ENCODE results near the gene SNIP1. TPM values are rescaled to one million over a fixed set of nuclear protein-coding genes. Genes with fewer than 3 reads are reported as not detected.

The SNIP1 gene
- total RNA-seq, 1 experiment from 2014 or later: 15.1 TPM

DNA sequence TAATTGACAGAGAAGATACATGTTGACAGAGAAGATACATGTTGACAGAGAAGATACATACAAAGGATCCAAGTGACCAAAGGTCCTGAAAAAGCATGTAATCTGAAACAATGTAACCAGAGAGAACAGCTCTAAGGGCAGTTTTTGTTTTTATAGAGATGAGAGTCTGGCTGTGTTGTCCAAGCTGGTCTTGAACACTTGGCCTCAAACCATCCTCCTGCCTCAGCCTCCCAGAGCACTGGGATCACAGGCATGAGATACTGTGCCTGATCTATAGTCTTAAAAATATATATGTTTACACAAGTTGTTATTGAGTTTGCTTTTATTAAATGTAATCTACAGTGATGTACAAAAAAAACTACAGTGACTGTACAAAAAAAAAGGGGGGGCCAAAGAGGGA is 52.0 kb downstream of the SNIP1 start:
- Histone ChIP-seq H3K23me2 (ENCODE audit: insufficient read length, low read depth, low read length, poor library complexity, severe bottlenecking) (no peaks in the 10 kb centered on the region), H4K5ac (ENCODE audit: insufficient read length, low read depth, low read length) (no peak overlapping the region), H3K9me3 (ENCODE audit: control insufficient read depth, low read depth, low read length) (no peaks in the 10 kb centered on the region), H4K91ac (ENCODE audit: insufficient read length, low read depth, low read length) (no peak overlapping the region), H3T11ph (ENCODE audit: low read length) (no peak overlapping the region), H3K23ac (ENCODE audit: insufficient read length, low read depth, low read length) (no peak overlapping the region), H3K79me2 (ENCODE audit: insufficient read depth, low read length) (no peaks in the 10 kb centered on the region), H4K20me1 (ENCODE audit: control insufficient read depth, insufficient read depth, insufficient read length) (no peaks in the 10 kb centered on the region), H2BK15ac (ENCODE audit: low read depth, low read length) (no peak overlapping the region), H3K27me3 (ENCODE audit: insufficient read depth, low read length) (no peaks in the 10 kb centered on the region), H2BK20ac (ENCODE audit: low read depth, low read length, poor library complexity, severe bottlenecking) (no peak overlapping the region), H3K4me1 (ENCODE audit: insufficient read depth, low read length) (no peaks in the 10 kb centered on the region), H3K18ac (ENCODE audit: insufficient read length, low read depth, low read length) (no peak overlapping the region), H3K79me1 (ENCODE audit: insufficient read depth, low read depth, low read length, poor library complexity, severe bottlenecking) (no peaks in the 10 kb centered on the region), H2AK5ac (ENCODE audit: insufficient read length, low read length) (no peak overlapping the region), H2BK120ac (ENCODE audit: low read depth, low read length, poor library complexity, severe bottlenecking) (no peak overlapping the region), H3K27ac (ENCODE audit: insufficient read length, low read depth, low read length) (no peak overlapping the region), H3K56ac (ENCODE audit: insufficient read length, low read depth, low read length) (no peak overlapping the region), H4K8ac (replicated peaks; ENCODE audit: insufficient read length, low read depth, low read length) (no peak overlapping the region), H3K4me2 (ENCODE audit: insufficient read depth, insufficient read length, low read length) (no peak overlapping the region), H2AFZ (ENCODE audit: low read length) (no peak overlapping the region), H3K4ac (ENCODE audit: low read depth, low read length) (no peak overlapping the region), H3K9ac (ENCODE audit: extremely low read depth, insufficient read length, low read length) (no peak overlapping the region), H3K14ac (ENCODE audit: insufficient read depth, low read length) (no peak overlapping the region), H2BK12ac (ENCODE audit: insufficient read length, low read depth, low read length) (no peak overlapping the region), H2BK5ac (ENCODE audit: insufficient read length, low read length) (no peak overlapping the region)
- peak overlapping the region in 1 of 3 experiments; percentile 36; a peak in 1 of 7 replicates for H3K27ac Mint-ChIP-seq
- no peaks in the 10 kb centered on the region for H3K4me1 Mint-ChIP-seq
- H3K36me3 Mint-ChIP-seq (ENCODE audit: insufficient read depth in 1 of 3, low read depth in 3 of 3): peaks cover 1 to 60% (median 25%) of the 10 kb centered on the region in 3 experiments; a peak in 6 of 7 replicates
- DNase-seq: no peak
- H3K27me3 Mint-ChIP-seq (ENCODE audit: low read depth): no peaks in the 10 kb centered on the region
- H3K9me3 Mint-ChIP-seq: no peaks in the 10 kb centered on the region
- TF ChIP-seq, protein P1, sequence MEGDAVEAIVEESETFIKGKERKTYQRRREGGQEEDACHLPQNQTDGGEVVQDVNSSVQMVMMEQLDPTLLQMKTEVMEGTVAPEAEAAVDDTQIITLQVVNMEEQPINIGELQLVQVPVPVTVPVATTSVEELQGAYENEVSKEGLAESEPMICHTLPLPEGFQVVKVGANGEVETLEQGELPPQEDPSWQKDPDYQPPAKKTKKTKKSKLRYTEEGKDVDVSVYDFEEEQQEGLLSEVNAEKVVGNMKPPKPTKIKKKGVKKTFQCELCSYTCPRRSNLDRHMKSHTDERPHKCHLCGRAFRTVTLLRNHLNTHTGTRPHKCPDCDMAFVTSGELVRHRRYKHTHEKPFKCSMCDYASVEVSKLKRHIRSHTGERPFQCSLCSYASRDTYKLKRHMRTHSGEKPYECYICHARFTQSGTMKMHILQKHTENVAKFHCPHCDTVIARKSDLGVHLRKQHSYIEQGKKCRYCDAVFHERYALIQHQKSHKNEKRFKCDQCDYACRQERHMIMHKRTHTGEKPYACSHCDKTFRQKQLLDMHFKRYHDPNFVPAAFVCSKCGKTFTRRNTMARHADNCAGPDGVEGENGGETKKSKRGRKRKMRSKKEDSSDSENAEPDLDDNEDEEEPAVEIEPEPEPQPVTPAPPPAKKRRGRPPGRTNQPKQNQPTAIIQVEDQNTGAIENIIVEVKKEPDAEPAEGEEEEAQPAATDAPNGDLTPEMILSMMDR (conservative IDR thresholded peaks at IDR 0.05): no peak
- no peak overlapping the region for H3K4me3 Mint-ChIP-seq

All from H9 (cell line).